AG20443 (cell line): ENCODE results near the gene MAP3K1.
"Not testable (repeated sequence)": the region's sequence is repeated elsewhere in the genome, so short reads cannot be mapped to it uniquely, and the experiment has no call there.

Experiments used
- DNase-seq: peaks from one replicate; pipeline ENCODE4 v3.0.0; 2012; ENCODE audit warnings: low spot score, mixed read lengths

Gene MAP3K1

DNA sequence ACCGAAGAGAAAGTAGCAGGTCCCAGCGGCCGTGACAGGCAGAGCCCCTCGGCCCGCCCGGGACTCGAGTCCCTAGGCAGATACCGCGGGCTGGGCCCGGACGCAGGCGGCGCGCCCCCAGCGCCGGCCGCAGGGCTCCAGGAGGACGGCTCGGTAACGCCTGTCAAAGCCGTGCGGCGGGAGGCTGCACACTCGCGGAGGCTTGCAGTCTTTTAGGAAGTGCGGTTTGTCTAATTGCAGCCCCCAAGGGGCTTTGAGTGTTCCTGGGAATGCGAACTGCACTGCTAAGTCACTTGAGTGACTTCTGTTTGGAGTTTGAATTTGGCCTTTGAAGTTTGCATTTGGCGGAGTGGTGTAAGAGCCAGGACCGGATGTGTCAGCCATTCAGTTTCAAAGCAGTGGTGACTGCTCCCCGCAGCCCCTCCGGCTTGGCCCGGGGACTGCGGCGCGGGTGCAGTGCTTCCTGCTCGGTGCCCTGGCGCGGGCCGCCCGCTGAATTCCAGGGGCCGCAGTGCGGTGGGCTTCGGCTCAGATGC, 1.3 kb downstream of the MAP3K1 start:
- DNase-seq, result peak; percentile 69

DNA sequence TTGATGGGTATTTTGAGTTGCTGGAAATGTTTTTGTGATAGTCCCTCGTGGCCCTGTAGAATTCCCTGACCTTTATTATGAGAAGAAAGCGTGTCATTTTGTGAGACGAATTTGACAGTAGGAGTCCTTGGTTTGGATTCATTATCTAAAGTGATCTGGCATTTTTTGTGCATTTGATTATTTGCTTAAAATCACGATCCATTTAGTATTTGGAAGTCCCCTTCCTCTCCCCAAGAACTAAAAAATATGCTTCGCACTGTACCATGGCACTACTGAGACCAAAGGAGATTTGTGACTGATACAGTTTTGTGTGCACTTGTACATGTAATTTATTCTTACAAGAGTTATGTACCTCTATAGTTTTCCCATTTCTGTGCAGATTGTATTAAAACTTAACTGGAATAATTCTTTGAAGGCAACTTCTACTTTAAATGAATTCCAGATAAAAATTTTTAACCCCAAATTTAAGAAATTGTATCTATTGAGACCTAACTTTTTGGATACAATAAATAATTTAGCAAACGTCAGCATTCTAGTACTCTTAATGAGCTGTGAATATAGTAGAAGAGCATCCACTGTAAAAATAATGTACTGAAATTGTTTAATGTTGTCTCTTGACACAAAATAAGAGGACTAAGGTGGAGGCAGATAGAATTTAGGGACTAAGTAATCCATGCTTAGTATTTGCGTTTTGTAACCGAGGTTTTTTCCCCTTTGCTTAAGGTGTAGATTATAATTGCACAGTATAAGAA, 2.1 kb downstream of the MAP3K1 start:
- DNase-seq, result no peak

DNA sequence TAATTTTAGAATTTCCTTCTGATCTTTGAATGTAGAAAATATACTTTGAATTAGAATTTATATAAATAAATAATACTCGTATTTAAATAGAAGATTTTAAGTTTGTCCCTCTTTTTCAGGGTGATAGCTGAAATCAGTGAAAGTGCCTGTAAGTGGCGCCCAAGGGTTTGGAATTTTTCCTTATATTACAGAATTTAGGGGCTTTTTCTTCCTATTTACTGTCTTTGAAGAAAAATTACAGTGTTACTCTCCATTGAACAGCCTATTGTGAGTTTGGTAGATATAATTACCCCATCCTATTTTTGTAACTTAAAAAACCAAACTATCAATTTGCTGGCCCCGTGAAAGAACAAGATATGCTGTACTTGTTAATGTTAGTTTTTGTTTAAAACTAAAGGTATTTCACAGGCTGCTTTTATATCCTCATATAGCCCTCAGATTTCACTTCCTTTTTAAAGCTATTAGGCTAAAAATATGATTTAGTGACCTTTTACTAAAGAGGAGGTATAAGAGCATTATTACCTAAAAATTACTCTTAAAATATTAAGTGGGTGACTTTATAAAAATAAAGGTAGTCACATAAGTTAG, 3.2 kb downstream of the MAP3K1 start:
- no peak for DNase-seq

DNA sequence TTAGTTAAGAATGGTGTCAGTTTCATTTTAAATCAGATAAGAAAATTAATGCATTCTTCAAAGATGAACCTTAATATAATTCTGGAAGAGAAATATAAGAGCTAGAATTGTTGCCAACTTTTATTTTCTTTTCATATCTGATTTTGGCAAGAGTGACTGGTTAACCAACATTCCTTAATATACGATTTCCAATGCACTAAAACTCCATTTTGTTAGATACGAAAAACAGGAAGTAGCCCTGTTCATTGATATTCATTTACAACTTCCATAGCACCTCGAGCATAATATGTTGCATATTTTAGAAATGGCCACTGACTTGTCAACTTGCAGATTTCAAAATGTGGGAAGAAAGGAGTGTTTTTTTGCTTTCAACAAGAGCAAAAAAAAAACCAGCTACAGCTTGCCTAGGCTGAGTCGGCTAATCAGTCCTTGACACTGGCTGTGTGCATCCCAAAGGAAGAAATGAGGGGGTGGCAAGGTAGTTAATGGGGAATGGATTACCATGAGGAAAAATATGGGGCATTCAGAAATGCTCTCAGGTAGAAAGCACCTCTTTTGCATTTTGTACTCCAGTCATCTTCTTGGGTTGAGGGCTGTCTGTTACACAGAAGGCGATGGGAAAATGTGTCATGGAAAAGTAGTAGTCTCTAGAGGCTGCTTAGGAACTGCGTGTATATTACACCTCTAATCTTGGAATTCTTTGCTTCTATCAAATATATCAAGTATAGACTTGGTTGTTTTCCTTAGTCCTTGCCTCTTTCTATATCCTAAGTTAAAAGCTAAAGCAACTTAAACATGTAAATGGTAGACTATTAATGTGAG, 3.9 kb downstream of the MAP3K1 start:
- DNase-seq, result no peak

DNA sequence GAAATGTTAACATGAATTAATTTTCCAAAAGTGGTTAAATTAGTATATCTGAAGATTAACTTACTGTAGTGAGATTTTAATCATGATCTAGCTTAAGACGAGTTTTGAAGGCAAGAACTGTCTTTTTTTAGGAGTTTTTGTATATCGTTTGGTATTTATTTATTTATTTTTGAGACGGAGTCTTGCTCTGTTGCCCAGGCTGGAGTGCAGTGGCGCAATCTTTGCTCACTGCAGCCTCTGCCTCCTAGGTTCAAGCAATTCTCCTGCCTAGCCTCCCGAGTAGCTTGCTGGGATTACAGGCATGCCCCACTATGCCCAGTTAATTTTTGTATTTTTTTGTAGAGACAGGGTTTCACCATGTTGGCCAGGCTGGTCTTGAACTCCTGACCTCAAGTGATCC, 6.5 kb downstream of the MAP3K1 start:
- DNase-seq, result not testable (repeated sequence)

DNA sequence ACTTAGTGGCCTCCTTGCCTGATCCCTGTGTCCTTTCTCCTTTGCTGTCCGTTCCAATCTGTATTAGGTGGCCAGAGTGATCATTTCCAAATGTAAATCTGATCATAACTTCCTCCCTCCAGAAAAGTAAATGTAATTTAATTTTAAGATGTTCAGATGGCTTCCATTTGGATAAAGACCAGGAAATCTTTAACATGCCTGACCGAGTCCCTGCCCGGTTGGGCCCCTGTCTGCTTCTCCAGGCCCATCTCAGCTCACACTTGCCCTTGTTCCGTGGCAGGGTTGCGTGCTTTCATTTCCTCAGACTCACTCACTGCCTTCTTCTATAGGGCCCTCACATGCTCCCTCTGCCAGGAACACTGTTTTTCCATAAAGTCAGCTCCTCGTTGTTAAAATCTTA, 7.6 kb downstream of the MAP3K1 start:
- DNase-seq, result no peak

DNA sequence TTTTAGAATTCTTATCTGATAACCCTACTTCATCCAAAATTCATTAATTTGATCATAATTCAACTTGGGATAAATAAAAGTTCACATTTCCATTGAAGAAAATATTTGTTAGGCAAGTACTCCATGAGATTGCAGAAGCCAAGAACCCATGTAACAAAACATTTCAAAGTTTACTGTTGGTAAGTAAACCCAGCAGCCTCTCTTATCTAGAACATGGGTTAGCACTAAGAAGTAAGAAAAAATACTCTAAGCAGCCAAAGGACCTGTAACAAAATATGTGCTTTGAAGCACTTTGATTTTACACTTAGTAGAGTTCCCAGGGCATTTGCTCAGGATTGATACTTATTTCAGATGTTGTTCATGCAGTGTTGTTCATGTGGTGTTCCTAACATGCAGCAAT, 8.7 kb downstream of the MAP3K1 start:
- DNase-seq, result no peak

DNA sequence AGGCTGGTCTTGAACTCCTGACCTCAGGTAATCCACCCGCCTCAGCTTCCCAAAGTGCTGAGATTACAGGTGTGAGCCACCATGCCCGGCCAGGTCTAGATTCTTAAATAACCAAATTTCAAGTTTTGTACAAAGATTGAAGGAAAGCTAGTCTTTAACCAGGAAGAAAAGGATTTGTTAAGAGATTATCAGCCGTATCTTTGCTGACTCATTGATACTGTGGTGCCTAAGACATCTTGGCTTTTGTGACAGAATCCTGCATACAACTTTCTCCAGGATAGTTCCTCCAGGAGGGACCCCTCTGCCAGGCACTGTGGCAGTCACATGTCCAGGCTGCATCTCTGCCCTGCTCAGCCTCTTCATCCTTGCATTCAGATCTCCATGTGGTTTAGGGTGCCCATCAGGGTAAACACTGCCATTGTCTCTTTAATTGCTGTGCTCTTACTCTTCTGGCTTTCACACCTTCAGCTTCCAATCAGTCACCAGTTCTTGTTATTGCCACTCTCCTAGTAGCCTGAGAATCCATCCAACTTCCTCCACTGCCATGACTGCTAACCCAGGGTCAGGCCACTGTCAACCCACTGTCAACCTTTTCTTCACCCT, 10.0 kb downstream of the MAP3K1 start:
- no peak for DNase-seq

DNA sequence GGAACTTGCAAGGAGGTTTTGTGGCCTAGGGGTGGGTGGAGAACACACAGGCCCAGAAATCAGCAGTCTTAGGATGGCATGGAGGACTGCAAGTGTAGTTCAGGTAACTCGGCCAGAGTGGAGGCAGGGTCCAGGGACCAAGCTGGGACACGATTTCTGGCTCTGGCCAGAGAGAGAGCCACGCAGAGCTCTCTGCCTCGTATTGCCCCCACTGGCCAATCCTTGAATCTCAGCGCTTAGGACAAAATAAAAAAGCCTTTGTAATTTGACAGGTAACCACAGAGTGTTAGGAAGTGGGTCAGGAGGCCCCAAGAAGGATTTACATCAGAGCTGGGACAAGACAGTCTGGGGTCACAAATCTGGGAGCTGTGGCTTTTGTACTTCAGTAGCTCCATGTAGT, 11.7 kb downstream of the MAP3K1 start:
- peak; percentile 16 for DNase-seq

DNA sequence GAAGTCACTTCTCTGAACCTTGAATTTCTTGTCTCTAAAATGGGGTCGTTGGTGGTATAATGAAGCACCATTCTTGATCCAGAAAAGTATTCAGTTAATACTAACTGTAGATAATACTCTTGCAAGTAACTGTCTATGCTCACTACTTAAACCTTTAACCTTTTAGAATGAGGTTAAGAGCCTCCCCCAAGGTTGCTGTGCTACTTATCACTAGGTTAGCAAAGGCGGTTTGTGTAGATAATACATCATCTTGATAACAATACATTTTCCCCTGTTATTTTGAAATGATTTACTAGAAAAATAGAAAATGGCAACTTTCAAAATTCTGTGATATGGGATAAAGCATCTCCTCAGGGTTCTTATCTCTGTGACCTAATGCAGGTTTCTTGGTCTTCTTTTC, 12.6 kb downstream of the MAP3K1 start:
- no peak for DNase-seq

DNA sequence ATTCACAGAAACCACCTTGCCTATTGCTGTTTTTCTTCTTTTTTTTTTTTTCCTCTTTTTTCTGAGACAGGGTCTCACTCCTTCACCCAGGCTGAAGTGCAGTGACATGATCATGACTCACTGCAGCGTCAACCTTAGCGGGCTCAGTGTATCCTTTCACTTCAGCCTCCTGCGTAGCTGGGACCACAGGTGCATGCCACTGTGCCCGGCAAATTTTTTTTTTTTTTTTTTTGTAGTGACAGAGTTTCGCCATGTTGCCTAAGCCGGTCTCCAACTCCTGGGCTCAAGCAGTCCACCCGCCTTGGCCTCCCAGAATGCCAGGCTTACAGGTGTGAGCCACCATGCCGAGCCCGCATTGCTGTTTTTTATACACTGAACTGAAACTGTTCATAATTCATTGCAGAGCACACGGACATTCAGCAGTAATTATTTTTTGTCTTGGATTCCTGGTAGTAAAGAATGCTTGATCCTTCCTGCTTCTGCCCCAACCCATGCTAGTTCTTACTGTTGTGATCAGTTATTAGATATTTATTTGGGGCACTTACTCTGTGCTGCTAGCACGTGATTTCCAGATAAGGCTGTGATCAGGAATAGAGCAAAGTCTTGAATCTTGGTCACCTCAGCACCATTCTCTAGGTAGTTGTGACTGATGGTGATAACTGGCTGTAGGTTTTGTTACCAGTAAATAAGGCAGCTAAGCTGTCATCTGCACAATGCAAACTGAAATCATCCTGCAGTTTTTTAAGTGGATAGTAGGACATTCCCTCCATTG, 14.0 kb downstream of the MAP3K1 start:
- no peak for DNase-seq

DNA sequence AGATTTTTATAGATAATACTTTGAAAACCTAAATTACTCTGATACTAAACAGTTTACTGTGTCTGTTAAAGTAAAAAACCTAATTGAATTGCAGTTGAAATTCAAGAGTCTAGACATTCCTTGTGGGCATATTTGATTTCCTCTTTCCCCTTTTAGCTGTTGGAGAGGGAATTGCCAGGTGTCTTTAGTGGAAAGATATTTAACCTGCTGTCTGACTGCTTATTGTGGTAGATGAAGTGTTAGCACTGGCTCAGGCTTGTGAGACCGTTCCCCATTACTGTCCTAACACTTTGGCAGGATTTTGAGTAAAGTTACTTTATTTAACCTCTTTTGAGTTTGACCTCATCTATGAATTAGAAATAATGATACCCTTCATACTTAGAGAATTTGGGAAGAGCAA, 16.4 kb downstream of the MAP3K1 start:
- DNase-seq, result no peak

DNA sequence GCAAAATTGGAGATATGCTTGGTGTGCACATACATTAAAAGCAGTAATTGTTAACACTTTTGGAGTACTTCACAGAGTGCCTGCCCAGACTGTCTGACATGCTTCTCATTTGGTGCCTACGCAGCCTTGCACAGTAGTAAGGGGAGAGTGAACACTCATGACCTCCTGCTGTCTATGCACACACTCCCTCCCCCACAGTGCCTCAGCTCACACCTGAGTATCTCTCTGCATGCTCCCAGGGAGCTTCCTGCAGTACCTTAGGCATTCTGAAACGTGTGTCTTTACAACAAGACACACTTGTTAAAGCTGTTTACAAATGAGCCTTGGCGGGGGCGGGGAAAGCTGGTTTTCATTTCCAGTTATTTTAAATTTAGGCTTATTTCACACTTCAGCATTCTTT, 18.0 kb downstream of the MAP3K1 start:
- no peak for DNase-seq

DNA sequence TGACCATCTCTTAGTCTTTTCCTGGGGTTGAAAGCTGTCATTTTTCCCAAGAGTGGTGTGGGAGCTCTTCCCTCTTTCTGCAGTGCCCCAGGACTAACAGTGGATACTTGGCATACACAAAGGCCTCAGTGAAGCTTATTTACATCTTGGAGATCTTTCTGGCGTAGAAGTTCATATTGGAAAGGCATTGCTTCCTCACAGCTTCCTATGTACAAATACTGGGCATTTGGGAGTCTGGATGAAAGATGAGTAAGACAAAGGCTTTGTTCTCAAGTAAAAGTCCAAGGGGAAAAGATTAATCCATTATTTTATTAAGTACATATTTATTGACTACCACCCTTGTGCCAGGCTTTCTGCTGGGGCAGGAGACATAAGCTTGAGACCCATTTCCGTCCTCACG, 22.0 kb downstream of the MAP3K1 start:
- DNase-seq, result no peak

DNA sequence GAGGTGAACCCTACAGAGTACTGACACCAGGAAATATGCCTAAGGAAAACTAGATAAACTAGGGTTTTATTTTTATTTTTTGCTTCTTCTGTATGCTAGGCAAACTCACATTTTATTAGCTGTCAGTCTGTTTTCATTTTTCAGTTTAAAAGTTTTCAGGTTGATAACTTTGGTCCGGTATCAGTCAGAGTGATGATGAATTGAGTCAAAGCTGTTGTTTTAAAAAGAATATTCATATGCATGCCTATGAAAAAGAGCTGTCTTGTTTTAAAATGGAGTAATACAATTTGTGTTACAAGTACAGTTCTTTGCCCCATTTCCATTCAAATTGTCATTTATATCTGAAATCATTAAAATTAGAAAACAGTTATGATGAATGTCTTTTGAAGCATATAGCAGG, 22.6 kb downstream of the MAP3K1 start:
- no peak for DNase-seq

DNA sequence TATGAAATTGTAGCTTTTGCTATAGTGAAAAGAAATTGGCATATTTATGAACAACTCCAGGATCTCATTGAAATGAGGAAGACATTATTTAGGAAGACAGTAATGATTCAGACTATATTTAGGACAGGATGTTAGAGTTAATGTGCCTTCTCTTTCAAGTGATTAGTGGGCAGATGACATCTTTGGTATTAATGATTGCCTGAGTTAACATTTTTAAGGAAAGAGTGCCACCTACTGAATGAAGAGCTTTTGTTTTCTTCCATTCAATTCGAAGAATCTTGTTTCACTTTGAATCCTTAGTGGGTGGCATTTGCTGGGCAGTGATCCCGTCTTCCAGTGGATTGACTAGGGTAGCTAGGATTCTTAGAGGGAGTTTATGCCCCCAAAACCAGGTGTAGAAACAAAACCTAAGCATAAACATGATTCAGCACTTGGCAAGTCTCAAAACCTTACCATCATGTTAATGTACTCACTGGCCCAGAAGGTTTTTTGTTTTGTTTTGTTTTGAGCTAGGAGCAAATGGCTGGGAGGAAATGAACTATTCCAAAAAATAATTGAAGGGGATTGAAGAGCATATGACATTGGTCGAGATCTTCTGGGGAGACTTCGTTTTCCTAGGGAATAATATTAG, 23.2 kb downstream of the MAP3K1 start:
- DNase-seq, result peak; percentile 51

DNA sequence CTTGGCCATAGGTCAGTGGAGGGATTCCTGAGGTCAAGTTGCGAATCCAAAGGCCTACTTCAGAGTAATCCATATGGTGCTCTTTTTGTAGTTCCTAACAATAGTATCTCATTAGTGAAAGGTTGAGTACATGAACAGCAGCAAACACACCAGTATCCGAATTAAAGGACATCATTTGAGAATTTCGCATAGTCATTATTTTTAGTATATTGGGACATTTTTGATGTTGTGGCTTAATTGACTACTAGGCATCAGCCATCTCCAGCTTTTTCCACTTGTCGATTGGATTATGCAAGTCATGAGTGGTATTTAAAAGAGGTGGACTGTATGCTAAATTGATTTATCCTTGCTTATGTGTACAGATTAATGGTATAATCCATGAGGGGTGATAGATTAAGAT, 23.7 kb downstream of the MAP3K1 start:
- no peak for DNase-seq

DNA sequence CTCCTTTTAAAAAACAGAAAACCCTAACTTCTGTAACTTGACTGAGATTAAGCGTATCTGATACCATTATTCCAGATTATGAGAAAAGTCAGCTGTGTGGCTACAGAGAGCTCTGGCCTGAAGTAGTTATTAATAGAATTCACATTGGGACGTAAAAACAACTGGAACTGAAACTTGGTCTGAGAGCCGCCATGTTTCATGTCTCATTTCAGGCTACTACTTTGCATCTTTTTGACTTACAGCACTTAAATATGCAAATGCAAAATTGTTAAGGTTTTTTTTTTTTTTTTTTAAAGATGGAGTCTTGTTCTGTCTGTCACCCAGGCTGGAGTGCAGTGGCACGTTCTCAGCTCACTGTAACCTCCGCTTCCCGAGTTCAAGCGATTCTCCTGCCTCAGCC, 25.2 kb downstream of the MAP3K1 start:
- DNase-seq, result no peak

DNA sequence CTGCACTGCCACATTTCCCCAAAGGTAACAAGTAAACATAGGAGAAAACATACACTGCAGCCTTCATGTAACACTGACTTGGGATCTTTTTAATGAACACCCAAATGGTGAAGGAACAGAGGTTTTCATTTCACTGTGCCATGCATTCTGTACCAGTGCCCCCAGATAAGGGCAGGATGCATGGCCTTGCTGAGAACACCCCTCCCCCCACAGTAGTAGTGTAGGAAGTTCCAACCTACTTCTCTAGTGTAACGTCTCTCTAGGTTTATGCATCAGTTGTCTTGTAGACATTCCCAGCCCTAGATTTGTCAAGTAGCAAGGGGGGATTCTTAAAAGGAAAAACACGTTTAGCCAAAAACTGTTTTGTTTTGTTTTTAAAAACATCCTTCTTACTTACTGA, 29.9 kb downstream of the MAP3K1 start:
- no peak for DNase-seq

DNA sequence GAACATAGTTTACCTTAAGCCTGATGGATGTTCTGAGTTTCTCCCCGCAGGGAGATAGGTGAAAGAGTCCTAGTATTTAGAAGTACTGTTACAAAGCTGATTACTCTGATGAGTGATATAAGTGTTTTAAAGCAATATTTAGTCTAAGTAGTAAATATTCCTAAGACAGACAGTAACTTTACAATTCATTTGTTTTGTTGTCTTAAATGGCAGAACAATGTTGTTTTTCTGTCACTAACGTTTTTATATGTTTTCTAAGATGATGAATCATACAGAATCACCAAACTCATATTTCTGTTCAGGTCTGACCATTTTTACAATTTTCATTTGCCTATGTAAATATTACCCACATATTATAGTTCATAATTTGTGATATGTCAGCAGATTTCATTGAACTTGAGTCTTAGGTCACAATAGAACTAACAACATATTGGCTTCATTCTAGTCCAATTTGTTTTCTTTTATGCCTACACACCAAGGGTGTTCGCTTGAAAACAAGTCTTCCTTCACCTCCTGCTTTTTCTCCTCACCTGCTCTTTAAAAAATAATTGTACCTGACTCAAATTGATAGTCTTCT, 30.6 kb downstream of the MAP3K1 start:
- DNase-seq, result no peak

DNA sequence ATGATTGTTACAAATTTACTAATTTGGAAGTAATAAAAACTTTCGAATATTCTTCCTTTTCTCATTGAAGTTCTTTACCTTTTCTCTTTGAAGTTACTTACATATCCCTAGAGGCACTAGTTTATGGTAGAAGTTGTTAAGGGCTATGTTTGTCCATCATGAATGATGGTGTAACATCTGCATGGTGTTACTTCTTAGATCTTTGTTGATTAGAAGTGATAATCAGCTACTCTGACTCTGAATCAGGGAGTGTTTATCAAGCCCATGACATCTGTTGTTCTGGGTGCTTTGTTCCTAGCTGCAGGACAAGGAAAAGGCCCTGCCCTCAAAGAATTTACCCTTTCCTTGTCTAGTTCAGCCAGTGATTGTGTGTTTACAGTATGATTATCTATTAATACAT, 32.9 kb downstream of the MAP3K1 start:
- DNase-seq, result no peak
